ENCODE data around the gene RNF213. TPM values are rescaled to one million over a fixed set of nuclear protein-coding genes. Genes with fewer than 3 reads are reported as not detected.

Gene RNF213
- total and polyA plus RNA-seq, 10 donors: 36.7 to 481 (median 337) TPM

GRCh38 chr17:80228477-80228876 lies 32.2 kb upstream of the RNF213 start:
- H3K27ac ChIP-seq: no peak overlapping the region
- H3K9me3 ChIP-seq: peaks cover 0 to 25% (median 23%) of the 10 kb centered on the region in 8 donors
- H3K4me1 ChIP-seq: no peaks in the 10 kb centered on the region
- 78 to 92% (median 90%) methylated on average over 13 to 14 of the region's 14 CpGs for WGBS, 5 donors
- H3K36me3 ChIP-seq: peaks cover 0 to 84% (median 10%) of the 10 kb centered on the region in 6 donors
- TF ChIP-seq CTCF (IDR thresholded peaks at IDR 0.05 in 8 of 11, conservative IDR thresholded peaks at IDR 0.05 in 3 of 11) (no peak), POLR2A (IDR thresholded peaks at IDR 0.05) (no peak), POLR2AphosphoS5 (IDR thresholded peaks at IDR 0.05) (no peak)
- H3K4me3 ChIP-seq: no peak overlapping the region
- intact Hi-C loops (cut with DNase I; ENCODE audit: low total_unique reads): no loop called here
- no peaks in the 10 kb centered on the region for H3K27me3 ChIP-seq (replicated peaks in 1 of 7)
- DNase-seq: no peak

- no peak for DNase-seq
Measured at GRCh38 chr17:80229011-80229410, 31.6 kb upstream of the RNF213 start.

GRCh38 chr17:80232438-80232837 lies 28.2 kb upstream of the RNF213 start:
- TF ChIP-seq CTCF (IDR thresholded peaks at IDR 0.05 in 8 of 11, conservative IDR thresholded peaks at IDR 0.05 in 3 of 11) (no peak), POLR2AphosphoS5 (IDR thresholded peaks at IDR 0.05) (no peak), POLR2A (IDR thresholded peaks at IDR 0.05) (no peak)
- Histone ChIP-seq H3K36me3 (peaks cover 0 to 98% (median 29%) of the 10 kb centered on the region in 6 donors), H3K4me1 (no peaks in the 10 kb centered on the region), H3K27ac (no peak overlapping the region), H3K4me3 (no peak overlapping the region), H3K9me3 (peaks cover 0 to 38% (median 32%) of the 10 kb centered on the region in 8 donors), H3K27me3 (replicated peaks in 1 of 7) (no peaks in the 10 kb centered on the region)
- intact Hi-C loops (cut with DNase I; ENCODE audit: low total_unique reads): no loop called here
- WGBS, 5 donors: 89 to 97% (median 97%) methylated on average over 1 of the region's 1 CpG
- no peak for DNase-seq

More at GRCh38 chr17:80229011-80229410, 31.6 kb upstream of the RNF213 start:
- Histone ChIP-seq H3K4me1 (no peaks in the 10 kb centered on the region), H3K9me3 (peaks cover 0 to 30% (median 29%) of the 10 kb centered on the region in 8 donors), H3K4me3 (no peak overlapping the region), H3K27ac (no peak overlapping the region), H3K36me3 (peaks cover 0 to 89% (median 13%) of the 10 kb centered on the region in 6 donors), H3K27me3 (replicated peaks in 1 of 7) (no peaks in the 10 kb centered on the region)
- 81 to 93% (median 85%) methylated on average over 4 of the region's 4 CpGs for WGBS, 5 donors
- no peak for TF ChIP-seq POLR2A (IDR thresholded peaks at IDR 0.05)
- no peak for TF ChIP-seq POLR2AphosphoS5 (IDR thresholded peaks at IDR 0.05)
- no peak for TF ChIP-seq CTCF (IDR thresholded peaks at IDR 0.05 in 8 of 11, conservative IDR thresholded peaks at IDR 0.05 in 3 of 11)
- intact Hi-C loops (cut with DNase I; ENCODE audit: low total_unique reads): no loop called here

GRCh38 chr17:80233202-80233601 lies 27.4 kb upstream of the RNF213 start:
- 88 to 97% (median 94%) methylated on average over 3 of the region's 3 CpGs for WGBS, 5 donors
- no peak overlapping the region for H3K4me3 ChIP-seq
- intact Hi-C loops (cut with DNase I; ENCODE audit: low total_unique reads): no loop called here
- no peaks in the 10 kb centered on the region for H3K4me1 ChIP-seq
- TF ChIP-seq CTCF (IDR thresholded peaks at IDR 0.05 in 8 of 11, conservative IDR thresholded peaks at IDR 0.05 in 3 of 11) (no peak), POLR2A (IDR thresholded peaks at IDR 0.05) (no peak), POLR2AphosphoS5 (IDR thresholded peaks at IDR 0.05) (no peak)
- peaks cover 0 to 38% (median 32%) of the 10 kb centered on the region in 8 donors for H3K9me3 ChIP-seq
- no peak overlapping the region for H3K27ac ChIP-seq
- no peaks in the 10 kb centered on the region for H3K27me3 ChIP-seq (replicated peaks in 1 of 7)
- H3K36me3 ChIP-seq: peaks cover 0 to 98% (median 37%) of the 10 kb centered on the region in 6 donors
- no peak for DNase-seq
